Stimulated activated CD4-positive, alpha-beta T cell treated with anti-CD3 and anti-CD28 coated beads, Interleukin-2, amount 100 ng/mL, for 48 hours (primary cell): ENCODE data around the gene MZB1.
"Not testable (repeated sequence)": the region's sequence is repeated elsewhere in the genome, so short reads cannot be mapped to it uniquely, and the experiment has no call there.

Experiments used
- DNase-seq, 2 donors: peaks; one replicate each; pipeline ENCODE4 v3.0.0-alpha.2; 2020

Gene MZB1

GRCh38 chr5:139371482-139372435, 18.0 kb downstream of the MZB1 start:
- DNase-seq, result no peak

GRCh38 chr5:139369181-139369580, 20.5 kb downstream of the MZB1 start:
- no peak for DNase-seq

- no peak for DNase-seq
These were observed 21.1 kb downstream of the MZB1 start for GRCh38 chr5:139368613-139369012.

GRCh38 chr5:139364466-139364865, 25.2 kb downstream of the MZB1 start:
- DNase-seq, result no peak

GRCh38 chr5:139363937-139364336, 25.8 kb downstream of the MZB1 start:
- DNase-seq, result no peak

- DNase-seq, result no peak
These were observed 27.8 kb downstream of the MZB1 start for GRCh38 chr5:139361835-139362429.

- no peak for DNase-seq
These were observed 29.3 kb downstream of the MZB1 start for GRCh38 chr5:139360384-139360783.

- DNase-seq, result no peak
These were observed 31.6 kb downstream of the MZB1 start for GRCh38 chr5:139358064-139358463.

- DNase-seq, result not testable (repeated sequence)
These were observed 33.8 kb downstream of the MZB1 start for GRCh38 chr5:139355900-139356299.

GRCh38 chr5:139354186-139354585, 35.5 kb downstream of the MZB1 start:
- no peak for DNase-seq

GRCh38 chr5:139347863-139348262, 41.9 kb downstream of the MZB1 start:
- DNase-seq, result not testable (repeated sequence)

- not testable (repeated sequence) for DNase-seq
These were observed 44.3 kb downstream of the MZB1 start for GRCh38 chr5:139345442-139345841.

GRCh38 chr5:139344177-139344576, 45.5 kb downstream of the MZB1 start:
- no peak for DNase-seq

- DNase-seq, result no peak
These were observed 46.2 kb downstream of the MZB1 start for GRCh38 chr5:139343476-139343875.

GRCh38 chr5:139342423-139342723, 47.3 kb downstream of the MZB1 start:
- DNase-seq, result no peak

- peak; percentile 95 for DNase-seq
These were observed 47.9 kb downstream of the MZB1 start, which contains the start of gene PAIP2 for GRCh38 chr5:139341689-139342422. Gene PAIP2 (plus strand): TSS chr5:139341854. CDS start chr5:139363785, 21,931 bp downstream.

GRCh38 chr5:139341187-139341688, 48.5 kb downstream of the MZB1 start:
- no peak for DNase-seq

GRCh38 chr5:139340051-139340450, 49.7 kb downstream of the MZB1 start:
- DNase-seq, result no peak
